Measurements from ENCODE around the gene SLC38A4.
"Not testable (repeated sequence)": the region's sequence is repeated elsewhere in the genome, so short reads cannot be mapped to it uniquely, and the experiment has no call there.

The SLC38A4 gene, protein sequence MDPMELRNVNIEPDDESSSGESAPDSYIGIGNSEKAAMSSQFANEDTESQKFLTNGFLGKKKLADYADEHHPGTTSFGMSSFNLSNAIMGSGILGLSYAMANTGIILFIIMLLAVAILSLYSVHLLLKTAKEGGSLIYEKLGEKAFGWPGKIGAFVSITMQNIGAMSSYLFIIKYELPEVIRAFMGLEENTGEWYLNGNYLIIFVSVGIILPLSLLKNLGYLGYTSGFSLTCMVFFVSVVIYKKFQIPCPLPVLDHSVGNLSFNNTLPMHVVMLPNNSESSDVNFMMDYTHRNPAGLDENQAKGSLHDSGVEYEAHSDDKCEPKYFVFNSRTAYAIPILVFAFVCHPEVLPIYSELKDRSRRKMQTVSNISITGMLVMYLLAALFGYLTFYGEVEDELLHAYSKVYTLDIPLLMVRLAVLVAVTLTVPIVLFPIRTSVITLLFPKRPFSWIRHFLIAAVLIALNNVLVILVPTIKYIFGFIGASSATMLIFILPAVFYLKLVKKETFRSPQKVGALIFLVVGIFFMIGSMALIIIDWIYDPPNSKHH

DNA sequence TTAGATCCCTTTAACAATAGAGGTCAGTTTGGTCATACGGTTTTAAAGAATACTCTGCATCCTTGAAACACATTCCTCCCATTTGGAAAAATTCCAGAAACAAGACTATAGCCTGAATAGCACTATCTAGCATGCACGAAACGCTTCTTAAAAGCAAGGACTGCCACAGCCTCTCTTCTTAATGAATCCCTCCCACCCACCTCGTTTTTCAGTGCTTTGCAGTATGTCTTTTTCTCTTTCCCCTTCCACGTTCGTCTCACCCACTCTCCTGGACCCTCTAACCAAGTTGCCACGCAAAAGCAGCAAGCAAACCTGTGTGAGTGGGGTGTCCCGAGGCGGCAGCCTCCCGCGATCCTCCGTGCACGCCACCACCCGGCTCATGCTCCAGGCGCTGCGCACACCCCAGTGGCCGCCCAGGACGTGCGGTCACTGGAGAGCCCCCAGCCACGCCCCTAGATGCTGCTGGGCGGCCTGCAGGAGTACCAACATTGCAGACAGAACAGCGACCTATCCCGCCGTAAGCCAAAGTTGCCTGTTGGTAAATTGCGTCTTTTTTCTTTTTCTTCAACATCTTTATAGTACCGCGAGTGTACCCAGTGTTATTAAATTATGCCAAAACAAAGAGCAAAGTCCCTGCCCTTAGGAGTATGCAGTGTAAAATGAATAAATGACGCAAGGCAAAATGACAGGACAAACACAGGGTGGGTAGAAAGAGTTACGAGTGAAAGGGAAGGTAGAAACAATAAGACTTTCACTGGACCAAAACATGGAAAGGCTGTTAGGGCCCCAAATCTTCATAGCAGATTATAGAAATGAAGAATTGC lies at the start of gene SLC38A4:
Gene SLC38A4 (minus strand): TSS at position 407 of the 824 bp plus-strand sequence. CDS start 32,926 bp downstream, outside the sequence.
- DNase-seq (ENCODE audit: low read depth): no peak

GRCh38 chr12:46875095-46875494 lies 49.3 kb upstream of the SLC38A4 start:
- DNase-seq (ENCODE audit: low read depth): no peak

- DNase-seq (ENCODE audit: low read depth): no peak
These were observed 48.8 kb upstream of the SLC38A4 start for GRCh38 chr12:46874642-46875041.

DNA sequence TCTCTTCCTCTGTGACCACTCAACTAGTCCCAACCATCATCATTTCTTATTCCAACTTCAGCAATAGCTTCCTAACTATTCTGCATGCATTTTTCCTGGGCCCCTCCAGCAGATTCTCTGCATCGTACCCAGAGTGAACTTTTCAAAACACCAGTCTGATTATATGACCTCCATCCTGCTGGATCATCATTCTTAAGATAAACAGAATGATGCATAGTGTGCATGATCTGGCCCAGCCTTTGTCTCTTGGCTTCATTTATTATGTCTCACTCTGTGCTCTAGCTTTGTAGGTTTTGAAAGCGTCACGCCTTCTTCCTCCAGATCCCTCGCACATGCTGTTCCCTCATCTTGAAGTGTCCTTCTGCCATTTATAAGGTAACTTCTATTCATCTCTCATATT lies 46.3 kb upstream of the SLC38A4 start:
- DNase-seq (ENCODE audit: low read depth): no peak

- DNase-seq (ENCODE audit: low read depth): no peak
These were observed 39.5 kb upstream of the SLC38A4 start for GRCh38 chr12:46865311-46865710.

DNA sequence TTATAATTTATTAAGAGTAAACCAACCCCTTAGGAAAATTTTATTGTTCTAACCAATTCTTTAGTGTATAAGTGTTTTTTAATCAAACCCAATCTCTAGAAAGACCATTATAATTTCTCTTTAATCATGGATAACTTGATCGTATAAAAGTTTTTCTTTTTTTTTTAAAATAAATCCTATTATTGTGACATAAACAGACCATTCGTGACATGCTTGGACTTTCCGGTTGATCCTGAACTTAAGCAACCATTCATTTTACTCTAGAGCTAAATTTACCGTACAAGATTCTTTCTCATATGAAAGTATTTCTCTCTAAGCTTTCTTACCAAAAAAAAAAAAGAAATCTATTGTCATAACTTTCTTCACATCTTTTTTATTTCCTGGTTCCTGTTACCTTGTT lies 32.6 kb upstream of the SLC38A4 start:
- no peak for DNase-seq (ENCODE audit: low read depth)

- no peak for DNase-seq (ENCODE audit: low read depth)
These were observed 31.7 kb upstream of the SLC38A4 start for GRCh38 chr12:46857486-46857885.

DNA sequence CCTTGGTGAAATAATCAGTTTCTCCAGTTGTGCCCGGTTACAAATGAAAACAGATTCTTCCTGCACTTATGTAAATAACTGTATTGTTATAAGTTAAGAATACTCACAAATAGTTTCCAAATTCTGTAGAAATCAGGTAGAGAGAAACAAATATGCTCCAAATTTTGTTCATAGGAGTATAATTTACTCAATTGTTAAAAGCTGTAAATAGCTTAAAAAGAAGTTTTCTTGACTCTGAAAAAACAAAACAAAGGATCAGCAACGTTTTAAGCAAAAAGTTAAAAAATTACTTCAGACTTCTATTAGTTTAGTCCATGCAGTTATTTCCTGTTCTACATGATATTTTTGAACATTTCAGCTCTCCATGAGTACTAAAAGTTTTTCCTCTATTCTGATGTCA lies 30.0 kb upstream of the SLC38A4 start:
- DNase-seq (ENCODE audit: low read depth): no peak

- DNase-seq (ENCODE audit: low read depth): not testable (repeated sequence)
These were observed 28.4 kb upstream of the SLC38A4 start for GRCh38 chr12:46854188-46854587.

- not testable (repeated sequence) for DNase-seq (ENCODE audit: low read depth)
These were observed 23.0 kb upstream of the SLC38A4 start for GRCh38 chr12:46848792-46849191.

GRCh38 chr12:46847001-46847400 lies 21.2 kb upstream of the SLC38A4 start:
- no peak for DNase-seq (ENCODE audit: low read depth)

DNA sequence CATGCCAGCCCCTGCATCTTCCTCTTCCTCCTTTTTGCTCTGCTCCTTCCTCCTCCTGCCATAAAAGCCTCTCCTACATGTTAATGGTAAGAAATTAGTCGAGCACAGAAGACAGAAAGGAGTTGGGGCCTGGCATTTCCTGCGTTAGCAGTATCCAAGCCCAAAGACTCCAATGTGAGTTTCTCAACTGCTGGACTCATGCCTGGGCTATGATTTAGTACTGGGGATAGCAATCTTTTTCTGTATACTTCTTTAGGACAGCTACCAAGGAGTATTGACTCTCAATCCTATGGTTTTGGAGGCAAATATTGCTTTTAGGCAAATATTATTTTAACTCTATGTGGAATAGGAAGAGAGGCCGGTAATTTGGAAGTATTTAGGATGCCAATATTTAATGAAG lies 18.0 kb upstream of the SLC38A4 start:
- no peak for DNase-seq (ENCODE audit: low read depth)

DNA sequence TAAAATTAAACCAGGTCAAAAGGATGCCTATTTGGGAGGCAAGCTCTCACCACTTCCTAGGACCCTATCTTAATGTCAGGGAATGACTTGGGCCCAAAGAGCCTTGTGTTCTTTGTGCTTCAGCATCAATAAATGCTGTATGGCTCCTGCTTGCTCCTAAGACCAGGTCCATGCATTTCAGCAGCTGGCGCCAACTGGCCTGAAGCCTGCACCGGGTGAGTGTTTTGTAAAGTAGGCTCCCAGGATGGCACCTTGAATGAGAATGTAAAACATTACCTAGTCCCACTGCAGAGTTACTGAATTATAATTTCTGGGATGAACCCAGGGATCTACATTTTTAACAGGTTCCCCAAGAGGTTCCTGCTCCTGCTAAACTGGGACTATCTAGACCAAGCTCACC lies 16.1 kb upstream of the SLC38A4 start:
- DNase-seq (ENCODE audit: low read depth): no peak

DNA sequence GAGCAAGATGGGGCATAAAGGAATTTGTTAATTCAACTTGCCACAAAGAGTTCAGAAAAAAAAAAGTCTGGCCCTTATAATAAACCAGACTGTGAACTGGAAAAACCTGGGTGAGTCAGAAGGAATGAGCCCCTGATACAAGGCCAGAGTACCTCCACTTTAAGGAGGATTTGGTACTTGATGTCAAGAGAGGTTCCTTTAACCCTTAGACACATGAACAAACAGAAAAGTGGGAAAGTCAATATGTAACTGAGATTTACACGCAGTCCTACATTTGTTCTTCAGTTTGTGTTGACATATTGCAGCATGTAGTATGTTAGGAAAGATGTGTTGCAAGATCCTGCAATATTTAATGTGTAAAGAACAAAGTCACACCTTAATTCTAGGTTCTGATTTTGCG lies 14.2 kb upstream of the SLC38A4 start:
- no peak for DNase-seq (ENCODE audit: low read depth)

DNA sequence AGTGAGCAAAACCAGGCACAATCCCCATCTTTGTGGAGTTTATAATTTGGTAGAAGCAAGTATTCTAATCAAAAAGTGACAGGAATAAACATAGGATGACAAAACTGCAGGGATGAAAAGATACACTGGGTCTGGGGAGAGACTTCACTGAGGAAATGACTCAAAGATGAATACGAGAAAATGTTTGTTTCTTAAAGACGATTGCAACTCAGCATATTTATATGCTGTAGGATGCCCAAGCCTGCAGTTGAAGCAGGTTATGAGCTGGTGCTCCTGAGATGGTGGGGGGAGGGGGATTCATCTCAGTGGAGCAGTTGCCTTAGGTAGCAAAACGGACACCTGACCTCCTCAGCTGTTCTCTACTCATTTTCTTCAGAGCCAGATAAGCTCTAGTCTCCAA lies 13.4 kb upstream of the SLC38A4 start:
- no peak for DNase-seq (ENCODE audit: low read depth)

- no peak for DNase-seq (ENCODE audit: low read depth)
These were observed 10.0 kb upstream of the SLC38A4 start for GRCh38 chr12:46835785-46836184.

- DNase-seq (ENCODE audit: low read depth): no peak
These were observed 6.4 kb upstream of the SLC38A4 start for GRCh38 chr12:46832130-46832704.

GRCh38 chr12:46831335-46832129 lies 5.7 kb upstream of the SLC38A4 start:
- no peak for DNase-seq (ENCODE audit: low read depth)

DNA sequence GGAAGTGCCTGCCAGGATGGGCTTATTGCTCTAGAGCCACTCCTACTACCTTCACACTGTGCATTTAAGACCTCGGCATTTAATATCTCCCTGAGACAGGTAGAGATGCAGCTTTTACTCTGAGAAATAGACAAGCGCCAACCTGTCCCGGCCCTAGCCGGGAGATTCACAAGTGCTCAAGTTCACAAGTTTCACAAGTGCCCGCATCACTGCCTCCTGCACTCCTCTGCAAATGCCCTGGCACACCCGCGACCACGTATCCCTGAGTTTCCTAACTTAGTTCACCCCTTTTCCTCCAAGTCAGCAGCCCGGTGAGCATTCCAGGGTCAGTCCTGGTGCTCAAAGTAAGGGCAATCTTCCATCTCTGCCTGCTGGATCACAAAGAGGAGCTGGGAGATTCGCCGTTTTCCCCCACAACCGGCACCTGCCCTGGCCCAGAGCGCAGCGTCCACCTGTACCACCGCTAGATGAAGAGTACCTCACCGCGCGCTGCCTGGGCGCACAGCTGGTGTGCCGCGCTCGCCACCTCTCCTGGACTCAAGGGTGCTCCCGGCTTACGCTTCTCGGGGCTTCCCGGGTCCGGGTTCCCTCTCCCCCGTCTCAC lies 5.0 kb upstream of the SLC38A4 start:
- DNase-seq (ENCODE audit: low read depth): no peak

- DNase-seq (ENCODE audit: low read depth): no peak
These were observed 1.1 kb downstream of the SLC38A4 start for GRCh38 chr12:46824709-46825108.

DNA sequence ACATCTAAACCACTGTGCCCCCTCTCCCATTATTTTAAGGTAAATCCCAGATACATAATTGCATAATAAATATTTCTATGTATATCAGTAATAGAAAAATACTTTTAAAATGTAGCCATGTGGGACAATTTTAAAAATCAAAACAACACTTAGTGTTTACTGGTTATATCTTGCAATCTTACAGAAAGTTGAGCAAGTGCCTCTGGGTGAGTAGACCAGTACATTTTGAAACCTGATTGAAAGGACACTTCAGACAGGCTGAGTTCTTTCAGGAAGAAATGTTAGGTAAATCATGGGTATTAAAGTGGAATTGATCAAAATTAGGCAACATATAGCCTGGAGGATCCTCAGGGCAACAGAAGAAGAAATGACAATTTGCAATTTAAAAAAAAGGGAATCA lies 7.2 kb downstream of the SLC38A4 start:
- DNase-seq (ENCODE audit: low read depth): no peak

Measured in activated T-cell treated with anti-CD3 and anti-CD28 coated beads for 48 hours (primary cell).